ENCODE results near the gene SH3PXD2A.

DNA sequence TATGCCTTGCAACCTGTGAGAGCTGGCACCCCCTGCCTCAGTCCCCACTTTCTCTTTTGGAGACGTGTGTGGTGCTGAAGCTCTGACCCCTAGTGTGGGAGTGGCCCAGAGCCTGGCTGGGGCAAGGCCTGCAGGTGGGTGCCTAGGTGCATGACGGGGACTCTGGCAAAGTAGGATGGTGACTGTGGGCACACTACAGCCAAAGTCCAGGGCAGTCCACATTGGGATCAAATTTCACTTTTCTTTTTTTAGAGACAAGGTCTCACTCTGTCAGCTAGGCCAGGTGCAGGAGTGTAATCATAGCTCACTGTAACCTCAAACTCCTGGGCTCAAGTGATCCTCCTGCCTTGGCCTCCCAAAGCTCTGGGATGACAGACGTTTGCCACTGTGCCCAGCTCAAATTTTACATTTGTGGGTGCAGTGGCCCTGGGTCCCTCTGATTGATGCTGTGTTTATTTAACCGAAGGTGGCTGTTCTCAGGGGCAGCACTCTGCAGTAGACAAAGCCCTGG is 309.6 kb downstream of the SH3PXD2A start:
- TF ChIP-seq POLR2A (IDR thresholded peaks at IDR 0.05; ENCODE audit: low read length) (no peak), GATA1 (IDR thresholded peaks at IDR 0.05; ENCODE audit: low read depth, low read length) (no peak)
